A673 (cell line): ENCODE data around the gene LIM2. TPM values are rescaled to one million over a fixed set of nuclear protein-coding genes. Genes with fewer than 3 reads are reported as not detected.
"Not testable (repeated sequence)": the region's sequence is repeated elsewhere in the genome, so short reads cannot be mapped to it uniquely, and the experiment has no call there.

Source experiments
- BruUV-seq: library from RNA; stranded (reverse); fragments of 400-500 nt; replicated peaks from 2 replicates; lab custom pipeline; 2021; lab: Mats Ljungman, UMichigan
- CTCF ChIA-PET: fragments of 300-600 bp; sonication (Branson Sonifier 250); formaldehyde crosslinking; loops from one replicate; lab custom pipeline; 2022; ENCODE audit warnings: antibody characterized with exemption; lab: Charles Lee
- POLR2A ChIA-PET: fragments of 300-600 bp; sonication (Branson Sonifier 250); formaldehyde crosslinking; loops from one replicate; lab custom pipeline; 2022; ENCODE audit warnings: antibody characterized with exemption; ENCODE audit not compliant: low non-redundant PET; lab: Charles Lee
- DNase-seq: peaks from one replicate; pipeline ENCODE4 v3.0.0-alpha.2; 2015; ENCODE audit warnings: low spot score
- H3K27ac ChIP-seq: fragments of 200-600 bp; sonication (generic); 2 replicates; pipeline ENCODE4 v1.5.1; 2016; ENCODE audit warnings: mixed run types, low read depth, mild to moderate bottlenecking, mixed read lengths, antibody characterized with exemption, low read length; ENCODE audit not compliant: poor library complexity, severe bottlenecking
- H3K27me3 ChIP-seq: fragments of 200-600 bp; sonication (generic); replicated peaks from 2 replicates; pipeline ENCODE4 v1.6.1; 2017; ENCODE audit warnings: mixed run types, low read depth, mild to moderate bottlenecking, mixed read lengths, antibody characterized with exemption, low read length; ENCODE audit not compliant: insufficient read depth, poor library complexity
- H3K36me3 ChIP-seq: fragments of 200-600 bp; sonication (generic); 2 replicates; pipeline ENCODE4 v1.6.1; 2016; ENCODE audit warnings: mixed run types, mild to moderate bottlenecking, mixed read lengths, antibody characterized with exemption, low read length; ENCODE audit not compliant: insufficient read depth, poor library complexity, severe bottlenecking
- H3K4me1 ChIP-seq: fragments of 200-600 bp; sonication (generic); 2 replicates; pipeline ENCODE4 v1.6.1; 2017; ENCODE audit warnings: mixed run types, mild to moderate bottlenecking, mixed read lengths, antibody characterized with exemption, low read length; ENCODE audit not compliant: insufficient read depth, poor library complexity, severe bottlenecking
- H3K4me3 ChIP-seq: fragments of 200-600 bp; sonication (generic); 2 replicates; pipeline ENCODE4 v1.5.1; 2016; ENCODE audit warnings: low read depth, mixed run types, mild to moderate bottlenecking, mixed read lengths, low read length; ENCODE audit not compliant: poor library complexity, severe bottlenecking
- H3K9me3 ChIP-seq: fragments of 200-600 bp; sonication (generic); 2 replicates; pipeline ENCODE4 v1.6.1; 2016; ENCODE audit warnings: mixed run types, low read depth, mild to moderate bottlenecking, mixed read lengths, antibody characterized with exemption, low read length; ENCODE audit not compliant: poor library complexity, severe bottlenecking
- CTCF ChIP-seq: fragments of 300-800, 200-600 bp; sonication (generic); conservative IDR thresholded peaks from 2 replicates; pipeline ENCODE4 v1.5.1; 2017; ENCODE audit warnings: low read depth, mild to moderate bottlenecking, antibody characterized with exemption, low read length, moderate library complexity, mixed read lengths
- EZH2 ChIP-seq: fragments of 200-600 bp; sonication (generic); IDR thresholded peaks from 2 replicates; pipeline ENCODE4 v1.6.1; 2017; ENCODE audit warnings: borderline replicate concordance, low read depth, mild to moderate bottlenecking, mixed read lengths, antibody characterized with exemption, low read length; ENCODE audit not compliant: poor library complexity, severe bottlenecking
- intact Hi-C: fragments of 100-400 bp; cut with micrococcal nuclease; formaldehyde crosslinking; loops from one replicate; pipeline ENCODE4 v1.10.0; 2022; ENCODE audit not compliant: unreplicated experiment
- total RNA-seq: library from RNA; stranded (reverse); gene quantifications from 2 replicates; pipeline ENCODE4 v1.2.3, GENCODE V29; 2021

The LIM2 gene
- total RNA-seq, 1 experiment from 2014 or later: not detected

- no TSS peak for BruUV-seq
- Histone ChIP-seq H3K4me1 (no peaks in the 10 kb centered on the region), H3K9me3 (no peaks in the 10 kb centered on the region), H3K27ac (no peak overlapping the region), H3K27me3 (peaks cover 13% of the 10 kb centered on the region), H3K4me3 (no peak overlapping the region), H3K36me3 (no peaks in the 10 kb centered on the region)
- TF ChIP-seq EZH2 (no peak), CTCF (no peak)
- intact Hi-C loops: no loop called here
- DNase-seq: no peak
- ChIA-PET CTCF (interaction anchor here (1.1 kb wide), 1 partner anchor 242 kb away, joined by 3 read pairs; no protein-coding TSS in a partner anchor), POLR2A (no interaction called here)
These were observed 30.9 kb upstream of the LIM2 start for GRCh38 chr19:51418707-51419106.

- Histone ChIP-seq H3K27ac (no peak overlapping the region), H3K4me3 (no peak overlapping the region), H3K36me3 (no peaks in the 10 kb centered on the region), H3K4me1 (no peaks in the 10 kb centered on the region), H3K27me3 (peaks cover 13% of the 10 kb centered on the region), H3K9me3 (no peaks in the 10 kb centered on the region)
- DNase-seq: no peak
- ChIA-PET POLR2A (no interaction called here), CTCF (no interaction called here)
- TF ChIP-seq EZH2: no peak
- TF ChIP-seq CTCF: no peak
- no TSS peak for BruUV-seq
- intact Hi-C loops: no loop called here
These were observed 30.0 kb upstream of the LIM2 start for GRCh38 chr19:51417810-51418157.

GRCh38 chr19:51417107-51417809 lies 29.5 kb upstream of the LIM2 start, which contains the start of gene SIGLEC10:
SIGLEC10 (minus strand) TSS chr19:51417642; CDS start chr19:51417581, 61 bp downstream.
- Histone ChIP-seq H3K27ac (no peak within 1 kb of the TSS), H3K4me3 (no peak within 1 kb of the TSS), H3K27me3 (peaks cover 13% of the 10 kb centered on the region), H3K36me3 (no peaks in the 10 kb centered on the region), H3K4me1 (no peaks in the 10 kb centered on the region), H3K9me3 (no peaks in the 10 kb centered on the region)
- intact Hi-C loops: no loop called here
- no peak for TF ChIP-seq EZH2
- TF ChIP-seq CTCF: no peak
- BruUV-seq: no TSS peak
- ChIA-PET POLR2A (no interaction called here), CTCF (no interaction called here)
- no peak for DNase-seq

- H3K9me3 ChIP-seq, H3K4me1 ChIP-seq, CTCF ChIA-PET, intact Hi-C loops, POLR2A ChIA-PET, H3K4me3 ChIP-seq, H3K36me3 ChIP-seq, H3K27ac ChIP-seq, DNase-seq, BruUV-seq: not testable (repeated sequence)
- H3K27me3 ChIP-seq: peaks cover 13% of the 10 kb centered on the region
These were observed 28.6 kb upstream of the LIM2 start for GRCh38 chr19:51416422-51416821.
